ENCODE measurements around the gene PROM1.

GRCh38 chr4:15944895-15945294 is 138.9 kb downstream of the PROM1 start:
- TF ChIP-seq POLR2A (IDR thresholded peaks at IDR 0.05) (no peak), CTCF (IDR thresholded peaks at IDR 0.05) (no peak)
